Measurements from ENCODE around the gene PHLDB2. TPM values are rescaled to one million over a fixed set of nuclear protein-coding genes. Genes with fewer than 3 reads are reported as not detected.

The PHLDB2 gene
- total RNA-seq, 2 experiments from 2014 or later: 2.1 TPM

GRCh38 chr3:112005091-112005672, 146.1 kb downstream of the PHLDB2 start:
- peaks cover 45% of the 10 kb centered on the region for H3K4me1 Mint-ChIP-seq (ENCODE audit: low read depth)
- H3K4me3 Mint-ChIP-seq: no peak overlapping the region
- peak overlapping the region; percentile 14 for H3K27ac Mint-ChIP-seq
- DNase-seq: peak; percentile 26
- ChIA-PET CTCF (interaction anchor here (0.6 to 7.5 kb wide), 2 partner anchors 8 to 16 kb away, joined by 4 to 90 read pairs; no protein-coding TSS in a partner anchor), POLR2A (interaction anchor here (2.7 kb wide), 1 partner anchor 26 kb away, joined by 13 read pairs; the partner anchor contains the start of gene ABHD10)
- intact Hi-C loops (cut with micrococcal nuclease): no loop called here
- no peaks in the 10 kb centered on the region for H3K36me3 Mint-ChIP-seq
- no peaks in the 10 kb centered on the region for H3K9me3 Mint-ChIP-seq
- H3K27me3 Mint-ChIP-seq: no peaks in the 10 kb centered on the region

- CTCF ChIA-PET: interaction anchor here (1.0 to 2.9 kb wide), 7 partner anchors 9 to 291 kb away, joined by 3 to 14 read pairs (median 3); partner anchors contain the start of gene ABHD10
- Mint-ChIP-seq H3K36me3 (no peaks in the 10 kb centered on the region), H3K4me3 (no peak overlapping the region), H3K27ac (no peak overlapping the region), H3K27me3 (no peaks in the 10 kb centered on the region), H3K9me3 (no peaks in the 10 kb centered on the region), H3K4me1 (ENCODE audit: low read depth) (peaks cover 29% of the 10 kb centered on the region)
- no peak for DNase-seq
- intact Hi-C loops (cut with micrococcal nuclease): no loop called here
- POLR2A ChIA-PET: no interaction called here
Measured at GRCh38 chr3:112007633-112008032, 148.6 kb downstream of the PHLDB2 start.

GRCh38 chr3:112009670-112010069, 150.6 kb downstream of the PHLDB2 start:
- ChIA-PET CTCF (interaction anchor here (1.0 to 1.9 kb wide), 2 partner anchors 19 to 21 kb away, joined by 3 to 16 read pairs; no protein-coding TSS in a partner anchor), POLR2A (no interaction called here)
- H3K27me3 Mint-ChIP-seq: no peaks in the 10 kb centered on the region
- H3K36me3 Mint-ChIP-seq: no peaks in the 10 kb centered on the region
- no peak for DNase-seq
- peaks cover 22% of the 10 kb centered on the region for H3K4me1 Mint-ChIP-seq (ENCODE audit: low read depth)
- H3K9me3 Mint-ChIP-seq: no peaks in the 10 kb centered on the region
- intact Hi-C loops (cut with micrococcal nuclease): no loop called here
- no peak overlapping the region for H3K27ac Mint-ChIP-seq
- no peak overlapping the region for H3K4me3 Mint-ChIP-seq

GRCh38 chr3:112010636-112011035, 151.6 kb downstream of the PHLDB2 start:
- Mint-ChIP-seq H3K36me3 (no peaks in the 10 kb centered on the region), H3K27ac (no peak overlapping the region), H3K4me3 (no peak overlapping the region), H3K9me3 (no peaks in the 10 kb centered on the region), H3K27me3 (no peaks in the 10 kb centered on the region), H3K4me1 (ENCODE audit: low read depth) (peaks cover 15% of the 10 kb centered on the region)
- ChIA-PET POLR2A (no interaction called here), CTCF (interaction anchor here (1.9 to 7.3 kb wide), 3 partner anchors 9 to 34 kb away, joined by 16 to 90 read pairs (median 50); partner anchors contain the start of gene TAGLN3)
- no peak for DNase-seq
- intact Hi-C loops (cut with micrococcal nuclease): no loop called here

GRCh38 chr3:112011376-112011940, 152.4 kb downstream of the PHLDB2 start:
- Mint-ChIP-seq H3K27me3 (no peaks in the 10 kb centered on the region), H3K27ac (no peak overlapping the region), H3K4me3 (no peak overlapping the region), H3K36me3 (no peaks in the 10 kb centered on the region), H3K9me3 (no peaks in the 10 kb centered on the region), H3K4me1 (ENCODE audit: low read depth) (peaks cover 15% of the 10 kb centered on the region)
- DNase-seq: no peak
- intact Hi-C loops (cut with micrococcal nuclease): no loop called here
- ChIA-PET POLR2A (no interaction called here), CTCF (interaction anchor here (1.9 to 7.3 kb wide), 5 partner anchors 10 to 295 kb away, joined by 16 to 395 read pairs (median 90); partner anchors contain the start of gene TAGLN3)

- no peaks in the 10 kb centered on the region for H3K36me3 Mint-ChIP-seq
- no peak overlapping the region for H3K4me3 Mint-ChIP-seq
- H3K9me3 Mint-ChIP-seq: no peaks in the 10 kb centered on the region
- peaks cover 19% of the 10 kb centered on the region for H3K4me1 Mint-ChIP-seq (ENCODE audit: low read depth)
- DNase-seq: no peak
- ChIA-PET POLR2A (interaction anchor here (1.4 to 1.7 kb wide), 2 partner anchors 23 to 33 kb away, joined by 7 to 11 read pairs; partner anchors contain the start of gene ABHD10), CTCF (interaction anchor here (0.6 to 7.3 kb wide), 21 partner anchors 11 to 344 kb away, joined by 3 to 395 read pairs (median 11); partner anchors contain the start of genes ABHD10, PHLDB2 and TAGLN3)
- intact Hi-C loops (cut with micrococcal nuclease): no loop called here
- H3K27me3 Mint-ChIP-seq: no peaks in the 10 kb centered on the region
- no peak overlapping the region for H3K27ac Mint-ChIP-seq
Measured at GRCh38 chr3:112012205-112012992, 153.3 kb downstream of the PHLDB2 start.

- H3K4me3 Mint-ChIP-seq: no peak overlapping the region
Measured at GRCh38 chr3:112013058-112013783, 154.2 kb downstream of the PHLDB2 start.

GRCh38 chr3:112013784-112014143, 154.7 kb downstream of the PHLDB2 start:
- H3K27me3 Mint-ChIP-seq: no peaks in the 10 kb centered on the region
- H3K36me3 Mint-ChIP-seq: no peaks in the 10 kb centered on the region
- no peak overlapping the region for H3K4me3 Mint-ChIP-seq
- peaks cover 19% of the 10 kb centered on the region for H3K4me1 Mint-ChIP-seq (ENCODE audit: low read depth)
- DNase-seq: no peak
- ChIA-PET POLR2A (interaction anchor here (0.9 to 1.7 kb wide), 3 partner anchors 11 to 35 kb away, joined by 3 to 11 read pairs (median 7); partner anchors contain the start of gene ABHD10), CTCF (interaction anchor here (0.6 to 7.3 kb wide), 42 partner anchors 9 to 1218 kb away, joined by 3 to 395 read pairs (median 6); partner anchors contain the start of genes ABHD10, PHLDB2 and TAGLN3)
- intact Hi-C loops (cut with micrococcal nuclease): loop anchor here (1.0 kb wide), 5 partner anchors 11 to 296 kb away; partner anchors contain the start of gene ABHD10
- no peak overlapping the region for H3K27ac Mint-ChIP-seq
- no peaks in the 10 kb centered on the region for H3K9me3 Mint-ChIP-seq

More at GRCh38 chr3:112013058-112013783, 154.2 kb downstream of the PHLDB2 start:
- Mint-ChIP-seq H3K4me1 (ENCODE audit: low read depth) (peaks cover 19% of the 10 kb centered on the region), H3K27ac (peak overlapping the region; percentile 40), H3K36me3 (no peaks in the 10 kb centered on the region), H3K27me3 (no peaks in the 10 kb centered on the region), H3K9me3 (no peaks in the 10 kb centered on the region)
- ChIA-PET POLR2A (interaction anchor here (0.9 to 1.7 kb wide), 3 partner anchors 11 to 34 kb away, joined by 3 to 11 read pairs (median 7); partner anchors contain the start of gene ABHD10), CTCF (interaction anchor here (0.6 to 7.3 kb wide), 45 partner anchors 10 to 1217 kb away, joined by 3 to 395 read pairs (median 5); partner anchors contain the start of genes ABHD10, PHLDB2 and TAGLN3)
- intact Hi-C loops (cut with micrococcal nuclease): loop anchor here (1.0 kb wide), 5 partner anchors 11 to 296 kb away; partner anchors contain the start of gene ABHD10
- DNase-seq: peak; percentile 82

GRCh38 chr3:112017091-112017490, 158.0 kb downstream of the PHLDB2 start:
- no peak overlapping the region for H3K4me3 Mint-ChIP-seq
- CTCF ChIA-PET: interaction anchor here (1.0 to 7.3 kb wide), 4 partner anchors 10 to 300 kb away, joined by 3 to 395 read pairs (median 82); no protein-coding TSS in a partner anchor
- no peaks in the 10 kb centered on the region for H3K36me3 Mint-ChIP-seq
- intact Hi-C loops (cut with micrococcal nuclease): no loop called here
- H3K27ac Mint-ChIP-seq: no peak overlapping the region
- peaks cover 19% of the 10 kb centered on the region for H3K4me1 Mint-ChIP-seq (ENCODE audit: low read depth)
- POLR2A ChIA-PET: no interaction called here
- DNase-seq: no peak
- H3K27me3 Mint-ChIP-seq: no peaks in the 10 kb centered on the region
- H3K9me3 Mint-ChIP-seq: no peaks in the 10 kb centered on the region

GRCh38 chr3:112018712-112019111, 159.6 kb downstream of the PHLDB2 start:
- Mint-ChIP-seq H3K27me3 (no peaks in the 10 kb centered on the region), H3K4me3 (no peak overlapping the region), H3K4me1 (ENCODE audit: low read depth) (peaks cover 7% of the 10 kb centered on the region), H3K36me3 (no peaks in the 10 kb centered on the region), H3K9me3 (no peaks in the 10 kb centered on the region), H3K27ac (no peak overlapping the region)
- POLR2A ChIA-PET: no interaction called here
- DNase-seq: no peak
- CTCF ChIA-PET: interaction anchor here (0.8 to 1.3 kb wide), 3 partner anchors 25 to 40 kb away, joined by 3 to 6 read pairs (median 4); partner anchors contain the start of gene ABHD10
- intact Hi-C loops (cut with micrococcal nuclease): no loop called here

- Mint-ChIP-seq H3K27ac (no peak overlapping the region), H3K4me3 (no peak overlapping the region), H3K36me3 (no peaks in the 10 kb centered on the region), H3K4me1 (ENCODE audit: low read depth) (peaks cover 4% of the 10 kb centered on the region), H3K9me3 (no peaks in the 10 kb centered on the region), H3K27me3 (no peaks in the 10 kb centered on the region)
- DNase-seq: no peak
- intact Hi-C loops (cut with micrococcal nuclease): loop anchor here (2.0 kb wide), 1 partner anchor 23 kb away; no protein-coding TSS in a partner anchor
- ChIA-PET CTCF (no interaction called here), POLR2A (no interaction called here)
Measured at GRCh38 chr3:112019716-112020115, 160.7 kb downstream of the PHLDB2 start.
